Hematopoietic multipotent progenitor cell treated with erythropoietin and hydrocortisone succinate and interleukin-3 and kit ligand, for 6 days (in vitro differentiated cells): ENCODE results near the gene ANKRD11.
"Not testable (repeated sequence)": the region's sequence is repeated elsewhere in the genome, so short reads cannot be mapped to it uniquely, and the experiment has no call there.

Source experiments
- DNase-seq: peaks from one replicate; pipeline ENCODE4 v3.0.0-alpha.2; 2015

ANKRD11 gene

GRCh38 chr16:89341697-89342694 is 148.4 kb downstream of the ANKRD11 start:
- DNase-seq: no peak

DNA sequence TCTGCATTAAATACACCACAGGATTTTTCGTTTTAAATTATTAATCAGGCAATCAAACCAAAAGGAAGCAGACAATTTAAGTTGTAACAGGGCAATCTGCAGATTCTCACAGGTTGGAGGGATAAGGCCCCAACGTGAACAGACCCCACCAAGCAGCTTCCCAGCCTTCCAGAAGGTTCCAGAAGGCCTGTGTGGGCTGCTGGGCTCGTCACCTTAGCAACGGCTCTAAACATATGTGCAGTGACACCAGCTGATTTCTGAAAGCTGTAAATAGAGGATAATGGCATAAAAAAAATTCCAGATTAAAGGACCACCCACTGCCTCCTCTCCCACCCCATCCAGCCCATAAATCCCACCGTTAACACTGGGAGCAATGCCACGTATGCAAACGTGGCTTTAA is 149.1 kb downstream of the ANKRD11 start:
- DNase-seq: no peak

- no peak for DNase-seq
These were observed 151.5 kb downstream of the ANKRD11 start for GRCh38 chr16:89338863-89339262.

- no peak for DNase-seq
These were observed 152.4 kb downstream of the ANKRD11 start for GRCh38 chr16:89337965-89338364.

- no peak for DNase-seq
These were observed 154.4 kb downstream of the ANKRD11 start for GRCh38 chr16:89335803-89336485.

DNA sequence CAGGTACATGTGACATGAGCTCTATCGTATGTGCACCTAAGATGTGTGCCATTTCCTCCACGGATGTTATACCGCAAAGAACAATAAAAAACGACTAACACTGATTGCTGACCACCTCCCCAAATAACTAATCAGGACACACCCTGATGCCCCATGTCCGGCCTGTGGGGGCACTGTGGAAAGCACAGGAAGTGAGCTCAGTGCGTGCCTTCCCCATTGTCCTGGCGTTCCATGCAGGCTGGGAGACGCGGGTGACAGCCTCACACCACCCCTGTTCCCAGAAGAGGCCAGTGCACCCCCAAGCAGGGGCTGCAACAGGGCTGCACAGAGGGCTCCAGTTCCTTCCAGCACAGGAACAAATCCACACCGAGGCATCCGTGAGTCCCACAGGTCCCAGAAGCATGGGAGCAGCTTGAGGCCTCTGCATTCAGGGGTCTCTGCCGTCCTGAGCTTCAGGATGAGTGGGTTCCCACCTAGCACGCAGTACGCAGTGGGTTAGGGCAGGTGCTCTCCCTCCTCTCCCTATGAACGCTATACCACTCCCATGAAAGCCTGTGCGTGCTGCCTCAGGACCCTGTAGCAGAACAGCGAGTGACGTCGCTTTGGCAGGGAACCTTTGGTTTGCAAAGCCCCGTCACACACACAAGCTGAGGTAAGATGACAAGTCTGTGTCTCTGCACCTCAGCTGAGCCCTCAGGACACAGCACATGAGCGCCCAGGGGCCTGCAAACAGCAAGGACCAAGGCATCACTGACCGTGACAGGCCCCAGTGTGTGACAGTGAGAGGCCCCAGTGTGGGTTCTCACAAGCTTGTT is 155.2 kb downstream of the ANKRD11 start:
- DNase-seq: no peak

DNA sequence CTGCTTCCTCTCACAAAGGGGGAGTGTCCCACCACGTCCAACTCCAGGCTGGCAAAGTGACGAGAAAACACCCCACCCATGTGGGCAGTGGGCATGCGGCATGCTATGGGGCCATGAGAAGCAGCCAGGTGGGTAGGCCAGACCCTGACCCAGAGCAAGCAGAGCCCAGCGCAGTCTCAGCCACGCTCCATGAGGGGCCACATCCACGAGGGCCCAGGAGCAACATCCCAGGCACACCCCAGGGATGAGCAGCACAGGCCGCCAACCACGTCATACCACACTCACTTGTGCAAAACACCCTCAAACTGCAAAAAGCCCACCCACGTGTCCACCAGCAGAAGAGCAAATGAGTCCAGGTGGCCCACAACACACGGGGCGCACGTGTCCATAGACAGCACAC is 155.9 kb downstream of the ANKRD11 start:
- DNase-seq: no peak

GRCh38 chr16:89334050-89334449 is 156.3 kb downstream of the ANKRD11 start:
- no peak for DNase-seq

DNA sequence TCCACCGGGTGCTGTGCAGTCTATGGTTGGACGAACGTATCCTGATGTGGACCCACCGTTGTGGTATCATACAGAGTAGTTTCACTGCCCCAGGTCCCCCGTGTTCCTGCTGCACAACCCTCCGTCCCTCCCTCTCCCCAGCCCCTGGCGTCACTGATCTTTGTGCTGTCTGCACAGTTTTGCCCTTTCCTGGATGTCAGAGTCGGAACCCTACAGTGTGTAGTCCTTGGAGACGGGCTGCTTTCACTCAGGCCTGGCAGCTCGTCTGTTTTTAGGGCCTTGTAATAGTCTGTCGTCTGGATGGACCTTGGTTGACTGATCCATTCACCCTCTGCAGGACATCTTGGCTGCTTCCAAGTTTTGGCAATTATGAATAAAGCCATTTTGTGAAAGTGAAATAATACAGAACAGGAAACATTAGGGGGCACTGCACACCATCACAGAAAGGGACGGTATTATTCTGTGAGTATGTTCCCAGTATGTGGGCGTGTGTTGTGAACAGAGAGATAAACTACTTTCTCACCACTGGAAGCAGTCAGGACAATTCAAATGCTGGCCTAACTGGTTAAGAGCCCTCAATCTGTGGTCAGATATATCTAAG is 156.9 kb downstream of the ANKRD11 start:
- DNase-seq: peak; percentile 95

DNA sequence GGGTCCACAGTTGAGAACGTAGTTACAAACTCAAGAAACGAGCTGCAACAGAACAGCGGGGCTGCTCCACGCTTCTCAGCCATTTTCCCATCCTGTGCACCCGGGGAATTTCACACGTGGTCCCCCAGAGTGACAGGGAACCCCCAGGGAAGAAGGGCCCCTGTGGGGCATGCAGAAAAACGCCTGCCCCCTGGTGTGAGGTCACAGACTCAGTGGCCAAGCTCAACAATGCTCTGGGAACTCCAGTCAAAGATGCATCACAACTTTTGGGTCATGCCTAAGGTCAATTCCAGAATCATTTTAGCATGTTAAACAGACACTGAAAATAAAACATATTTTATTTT is 157.5 kb downstream of the ANKRD11 start:
- DNase-seq: no peak

GRCh38 chr16:89332243-89332901 is 158.0 kb downstream of the ANKRD11 start:
- no peak for DNase-seq

- DNase-seq: no peak
These were observed 158.8 kb downstream of the ANKRD11 start for GRCh38 chr16:89331371-89332109.

- no peak for DNase-seq
These were observed 160.0 kb downstream of the ANKRD11 start for GRCh38 chr16:89330177-89330856.

DNA sequence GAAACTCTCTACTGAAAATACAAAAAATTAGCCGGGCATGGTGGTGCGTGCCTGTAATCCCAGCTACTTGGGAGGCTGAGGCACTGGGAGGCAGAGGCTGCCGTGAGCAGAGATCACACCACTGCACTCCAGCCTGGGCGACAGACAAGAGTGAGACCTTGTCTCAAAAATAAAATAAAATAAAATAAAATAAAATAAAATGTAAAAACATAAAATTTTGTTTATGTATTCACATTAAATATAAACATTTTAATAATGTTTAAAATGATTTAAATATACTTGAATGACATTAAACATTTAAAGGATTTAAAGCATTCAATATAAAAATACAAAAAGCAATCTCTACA is 160.6 kb downstream of the ANKRD11 start:
- not testable (repeated sequence) for DNase-seq

GRCh38 chr16:89328412-89329400 is 161.7 kb downstream of the ANKRD11 start:
- DNase-seq: not testable (repeated sequence)

GRCh38 chr16:89326721-89327120 is 163.6 kb downstream of the ANKRD11 start:
- no peak for DNase-seq

GRCh38 chr16:89325861-89326471 is 164.4 kb downstream of the ANKRD11 start:
- DNase-seq: peak; percentile 91

DNA sequence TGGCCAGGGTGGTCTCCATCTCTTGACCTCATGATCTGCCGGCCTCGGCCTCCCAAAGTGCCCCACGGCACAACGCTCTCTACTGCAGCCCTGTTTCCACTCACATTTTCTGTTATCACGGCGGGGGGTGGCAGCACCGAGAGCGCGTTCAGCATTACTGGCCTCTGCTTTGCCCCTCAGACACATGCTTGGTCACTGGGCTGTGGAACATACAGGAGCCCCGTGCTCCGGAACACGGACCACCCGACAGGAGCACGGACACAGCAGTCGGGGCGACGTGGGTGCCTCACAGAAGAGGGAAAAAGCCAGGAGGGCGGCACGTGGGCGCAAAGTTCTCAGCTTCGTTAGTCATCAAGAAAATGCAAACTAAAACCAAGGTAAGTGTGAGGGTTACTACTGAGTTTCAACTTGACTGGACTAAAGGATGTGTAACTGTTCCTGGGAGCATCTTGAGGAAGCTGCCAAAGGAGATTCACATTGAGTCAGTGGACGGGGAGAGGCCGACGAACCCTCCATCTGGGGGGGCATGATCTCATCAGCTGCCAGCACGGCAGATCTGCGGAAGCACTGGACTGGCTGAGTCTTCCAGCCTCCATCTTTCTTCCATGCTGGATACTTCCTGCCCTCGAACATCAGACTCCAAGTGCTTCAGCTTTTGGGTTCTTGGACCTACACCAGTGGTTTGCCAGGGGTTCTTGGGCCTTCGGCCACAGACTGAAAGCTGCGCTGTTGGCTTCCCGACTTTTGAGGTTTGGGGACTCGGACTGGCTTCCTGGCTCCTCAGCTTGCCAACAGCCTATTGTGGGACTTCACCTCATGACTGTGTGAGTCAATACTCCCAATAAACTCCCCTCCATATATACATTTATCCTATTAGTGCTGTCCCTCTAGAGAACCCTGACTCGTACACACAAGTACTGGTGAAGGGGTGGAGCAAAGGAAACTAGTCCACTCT is 166.0 kb downstream of the ANKRD11 start:
- DNase-seq: no peak
